Measurements from ENCODE around the gene CCIN.
"Not testable (repeated sequence)": the region's sequence is repeated elsewhere in the genome, so short reads cannot be mapped to it uniquely, and the experiment has no call there.

CCIN gene

DNA sequence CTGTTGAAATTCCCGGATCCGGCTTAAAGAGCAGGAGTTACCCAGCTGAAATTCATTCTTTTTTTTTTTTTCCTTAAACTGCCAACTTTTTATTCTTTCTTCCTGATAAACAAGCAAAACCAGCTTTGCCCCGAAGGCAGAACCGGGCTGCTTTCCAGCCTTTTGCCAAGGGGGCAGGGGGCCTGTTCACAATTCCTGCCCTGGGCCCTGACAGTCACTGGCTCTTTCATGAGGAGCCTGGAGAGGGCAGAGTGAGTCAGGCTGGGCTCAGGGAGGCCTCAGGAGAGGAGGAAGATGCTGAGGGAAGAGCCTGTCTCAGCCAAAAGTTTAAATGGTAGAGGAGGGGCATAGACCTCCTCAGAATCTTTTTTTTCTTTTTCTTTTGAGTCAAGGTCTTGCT is 27.9 kb upstream of the CCIN start:
- no peak for DNase-seq

- no peak for DNase-seq
Observed at GRCh38 chr9:36141761-36142160, 27.4 kb upstream of the CCIN start.

DNA sequence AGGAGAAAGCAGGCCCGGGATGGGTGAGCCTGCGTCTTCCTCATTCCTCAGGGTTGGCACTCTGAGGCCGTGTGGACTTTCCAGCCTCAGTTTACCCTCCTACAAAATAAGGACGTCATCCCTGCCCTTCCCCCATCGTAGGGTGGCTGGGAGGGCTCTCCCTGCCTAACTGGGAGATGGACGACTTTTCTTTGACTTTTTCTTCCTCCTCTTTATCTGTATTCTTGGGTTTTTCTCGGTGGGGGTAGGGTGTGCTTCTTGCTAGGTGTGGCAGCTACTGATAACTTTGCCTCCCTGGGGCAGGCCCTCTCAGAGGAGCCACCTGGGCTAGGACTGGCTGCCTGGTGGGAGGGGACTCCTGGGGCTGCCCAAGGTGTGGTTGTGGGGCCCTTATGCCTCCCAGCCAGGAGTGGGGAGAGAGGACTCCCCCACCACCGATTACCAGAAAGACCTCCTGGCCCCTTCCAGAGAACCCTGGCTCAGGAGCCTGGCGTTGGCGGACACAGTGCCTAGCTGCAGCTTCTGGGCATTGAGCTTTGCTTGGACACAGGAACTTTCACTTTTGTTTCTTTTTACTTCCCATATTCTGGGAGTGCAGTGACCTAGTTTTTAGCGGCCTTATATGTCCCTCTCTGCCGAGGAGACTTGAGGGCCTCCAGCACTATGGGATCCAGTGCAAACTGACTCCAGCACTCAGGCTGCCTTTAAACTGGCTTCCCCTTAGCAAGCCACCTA is 26.5 kb upstream of the CCIN start:
- no peak for DNase-seq

DNA sequence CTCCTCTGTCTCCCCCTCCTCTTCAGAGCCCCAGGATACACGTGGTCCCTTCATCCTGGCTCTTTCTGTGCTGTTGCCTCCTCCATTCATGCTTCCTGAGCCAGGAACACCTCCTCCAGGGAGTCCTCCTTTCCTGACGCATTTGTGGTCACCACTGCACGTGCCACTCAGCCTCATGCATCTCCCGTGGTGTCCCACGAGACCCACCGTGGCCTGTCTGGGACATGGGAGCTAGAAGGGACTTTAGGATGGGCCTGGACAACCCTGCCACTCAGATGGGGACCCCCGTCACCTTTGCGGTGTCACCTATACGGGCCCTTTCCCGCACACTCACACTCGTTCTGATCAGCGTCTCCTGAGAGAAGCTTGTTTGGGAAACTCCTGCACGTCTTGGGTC is 25.9 kb upstream of the CCIN start:
- no peak for DNase-seq

GRCh38 chr9:36144309-36145232 is 24.6 kb upstream of the CCIN start:
- no peak for DNase-seq

GRCh38 chr9:36145970-36146369 is 23.2 kb upstream of the CCIN start:
- DNase-seq, result no peak

DNA sequence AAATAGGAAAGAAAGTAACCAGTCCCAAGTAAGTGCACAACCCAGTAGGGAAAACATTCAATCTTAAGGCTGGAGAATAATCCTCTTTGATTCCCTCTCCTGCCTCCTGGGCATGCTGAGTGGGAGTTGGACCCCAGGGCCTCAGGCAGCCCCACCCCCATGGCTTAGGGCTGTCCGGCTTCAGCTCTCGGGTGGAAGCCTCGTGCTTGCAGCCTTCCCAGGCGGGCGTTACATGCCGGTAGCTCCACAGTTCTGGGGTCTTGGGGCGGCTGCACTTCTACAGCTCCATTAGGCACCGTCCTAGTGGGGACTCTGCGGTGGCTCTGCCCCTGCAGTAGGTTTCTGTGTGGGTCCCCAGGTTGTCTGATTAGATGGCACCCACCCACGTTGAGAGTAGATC is 22.5 kb upstream of the CCIN start:
- no peak for DNase-seq

DNA sequence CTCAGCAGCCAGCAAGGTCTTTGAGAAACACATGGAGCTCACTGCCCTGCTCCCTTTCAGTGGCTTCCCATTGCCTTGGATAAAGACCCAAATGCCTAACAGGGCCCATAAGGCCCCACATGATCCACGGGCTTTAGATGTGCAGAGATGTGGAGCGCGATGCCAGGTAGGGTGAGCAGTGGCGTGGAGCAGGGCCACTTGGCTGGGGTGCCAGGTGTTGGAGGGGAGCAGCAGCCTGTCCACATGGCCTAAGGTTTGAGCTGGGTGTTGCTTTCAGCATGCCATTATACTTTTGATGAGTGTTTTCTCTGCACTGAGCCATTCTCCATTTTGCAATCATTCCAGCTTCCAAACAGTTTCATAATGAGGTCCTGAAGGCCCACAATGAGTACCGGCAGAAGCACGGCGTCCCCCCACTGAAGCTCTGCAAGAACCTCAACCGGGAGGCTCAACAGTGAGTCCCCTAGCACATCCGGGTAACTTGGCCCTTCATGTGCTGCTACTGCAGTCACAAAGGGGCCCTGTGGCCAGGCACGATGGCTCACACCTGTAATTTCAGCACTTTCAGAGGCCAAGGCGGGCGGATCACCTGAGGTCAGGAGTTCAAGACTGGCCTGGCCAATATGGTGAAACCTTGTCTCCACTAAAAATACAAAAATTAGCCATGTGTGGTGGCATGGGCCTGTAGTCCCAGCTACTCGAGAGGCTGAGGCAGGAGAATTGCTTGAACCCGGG is 21.6 kb upstream of the CCIN start:
- no peak for DNase-seq

DNA sequence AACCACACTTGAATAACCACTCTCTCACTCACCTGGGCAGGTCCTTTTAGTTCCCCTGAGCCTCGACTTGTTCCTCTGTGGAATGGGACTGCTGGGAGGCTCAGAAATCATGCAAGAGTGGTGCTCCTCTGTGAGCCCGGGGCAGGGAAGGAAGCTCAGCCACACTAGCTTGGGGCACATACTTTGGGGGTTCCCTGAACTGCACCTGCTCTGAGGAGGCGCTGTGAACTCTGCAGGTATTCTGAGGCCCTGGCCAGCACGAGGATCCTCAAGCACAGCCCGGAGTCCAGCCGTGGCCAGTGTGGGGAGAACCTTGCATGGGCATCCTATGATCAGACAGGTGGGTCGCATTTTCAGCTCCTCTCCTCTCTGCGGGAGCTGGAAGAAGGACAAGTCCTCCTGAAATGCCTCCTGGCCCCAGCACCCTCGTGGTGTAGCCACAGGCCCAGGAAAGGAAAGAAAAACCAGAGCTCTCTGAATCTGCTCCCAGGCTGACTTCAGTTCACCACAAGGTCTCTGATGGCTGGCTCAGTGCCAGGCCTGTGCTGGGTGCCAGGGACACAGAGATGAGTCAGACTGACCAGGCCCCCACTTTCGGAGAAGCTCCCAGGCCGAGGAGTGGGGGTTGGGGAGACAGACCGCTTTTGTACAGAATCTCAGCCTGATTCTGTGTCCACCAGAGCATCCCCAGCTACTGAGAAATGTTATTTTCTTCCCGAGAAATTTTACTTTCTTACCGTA is 20.7 kb upstream of the CCIN start:
- DNase-seq, result peak; percentile 59 to 78

GRCh38 chr9:36149197-36149596 is 20.0 kb upstream of the CCIN start:
- no peak for DNase-seq

- DNase-seq, result no peak
Observed at GRCh38 chr9:36150574-36151315, 18.4 kb upstream of the CCIN start.

- peak; percentile 86 for DNase-seq
Observed at GRCh38 chr9:36151316-36152210, 17.6 kb upstream of the CCIN start.

- no peak for DNase-seq
Observed at GRCh38 chr9:36152741-36153438, 16.3 kb upstream of the CCIN start.

- no peak for DNase-seq
Observed at GRCh38 chr9:36153746-36154145, 15.4 kb upstream of the CCIN start.

DNA sequence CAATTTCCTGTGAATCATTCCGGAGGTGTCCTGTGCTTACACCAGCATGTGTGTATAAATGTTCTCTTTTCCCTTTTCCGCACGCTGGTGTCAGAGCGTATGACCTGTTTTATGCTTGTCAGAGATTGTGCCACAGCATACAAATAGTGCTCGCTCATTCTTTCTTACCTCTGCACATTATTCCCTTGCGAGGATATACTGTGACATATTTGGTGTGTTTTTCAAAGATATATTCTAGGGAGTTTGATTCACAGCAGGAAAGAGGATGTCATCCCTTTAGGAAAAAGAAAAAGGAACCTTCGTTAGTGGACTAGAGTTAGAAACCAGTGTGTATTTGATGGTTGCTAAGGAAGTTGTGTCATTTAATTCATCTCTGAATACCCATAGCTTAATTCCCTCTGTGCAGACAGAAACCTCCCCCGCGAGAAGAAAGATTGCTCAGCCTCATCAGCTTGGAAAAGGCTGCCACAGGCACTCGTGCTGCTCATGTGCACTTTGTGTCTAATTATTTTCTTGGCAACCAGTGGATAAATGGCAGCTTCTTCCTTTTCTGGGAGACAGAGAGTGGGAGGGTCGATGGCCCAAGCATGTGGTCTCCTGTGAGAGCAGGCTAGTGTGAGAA is 14.7 kb upstream of the CCIN start:
- DNase-seq, result no peak

GRCh38 chr9:36156116-36156515 is 13.1 kb upstream of the CCIN start:
- no peak for DNase-seq

DNA sequence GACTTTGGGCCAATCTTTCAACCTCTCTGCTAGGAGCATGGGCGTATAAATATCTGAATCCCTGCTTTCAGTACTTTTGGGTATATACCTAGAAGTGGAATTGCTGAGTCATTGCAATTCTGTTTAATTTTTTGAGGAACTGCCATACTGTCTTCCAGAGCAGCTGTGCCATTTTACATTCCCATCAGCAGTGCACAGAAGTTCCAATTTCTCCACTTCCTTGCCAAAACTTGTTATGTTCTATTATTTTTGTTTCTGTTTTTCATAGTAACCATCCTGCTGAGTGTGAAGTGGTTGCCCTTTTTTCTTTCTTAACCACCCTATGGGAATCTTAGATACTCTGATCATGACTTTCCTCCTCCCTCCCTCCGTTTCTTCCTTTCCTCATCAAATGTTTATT is 11.1 kb upstream of the CCIN start:
- DNase-seq, result no peak

DNA sequence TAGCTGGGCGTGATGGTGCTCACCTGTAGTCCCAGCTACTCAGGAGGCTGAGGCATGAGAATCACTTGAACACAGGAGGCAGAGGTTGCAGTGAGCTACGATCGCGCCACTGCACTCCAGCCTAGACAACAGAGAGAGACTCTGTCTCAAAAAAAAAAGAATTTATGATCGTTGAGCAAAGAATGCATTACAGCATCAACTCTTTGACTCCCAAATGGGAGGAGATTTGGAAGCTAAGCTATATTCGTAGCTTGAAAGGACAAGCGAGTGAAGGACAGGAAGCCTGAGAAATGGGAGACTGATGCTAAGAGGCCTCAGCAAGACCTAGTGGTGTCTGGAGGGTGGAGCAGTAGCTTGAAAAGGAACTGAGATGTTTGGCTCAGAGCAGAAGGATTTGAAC is 10.3 kb upstream of the CCIN start:
- DNase-seq, result no peak

DNA sequence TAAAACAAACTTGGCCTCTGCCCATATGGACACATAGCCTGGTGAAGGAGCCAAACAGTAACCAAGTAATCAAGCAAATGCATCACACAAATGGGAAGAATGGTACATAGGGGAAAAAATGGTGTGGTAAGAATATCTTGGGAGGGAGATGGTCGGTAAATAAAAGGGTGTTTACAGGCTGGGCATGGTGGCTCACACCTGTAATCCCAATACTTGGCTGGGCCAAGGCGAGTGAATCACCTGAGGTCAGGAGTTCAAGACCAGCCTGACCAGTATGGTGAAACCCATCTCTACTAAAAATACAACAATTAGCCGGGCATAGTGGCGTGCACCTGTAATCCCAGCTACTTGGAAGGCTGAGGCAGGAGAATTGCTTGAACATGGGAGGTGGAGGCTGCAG is 9.7 kb upstream of the CCIN start:
- DNase-seq, result not testable (repeated sequence)

GRCh38 chr9:36160126-36160525 is 9.1 kb upstream of the CCIN start:
- DNase-seq, result not testable (repeated sequence)

Data from activated CD4-positive, alpha-beta T cell treated with anti-CD3 and anti-CD28 coated beads for 4 hours (primary cell).